Measurements from ENCODE around the gene LRMDA. TPM values are rescaled to one million over a fixed set of nuclear protein-coding genes. Genes with fewer than 3 reads are reported as not detected.

The LRMDA gene
- total and polyA plus RNA-seq, 2 donors (not counting 3 experiments of a cell fraction or from before 2014, with no cell fraction given) = 9.7 to 18.0 TPM

- H3K9ac ChIP-seq (replicated peaks; ENCODE audit: extremely low read depth, insufficient read depth, low read length) = no peak overlapping the region
- H3K4me1 ChIP-seq (ENCODE audit: control insufficient read depth, extremely low read depth, insufficient read depth, low read length) = no peaks in the 10 kb centered on the region
- DNase-seq (ENCODE audit: low read depth, low spot score) = no peak
- no peaks in the 10 kb centered on the region for H4K20me1 ChIP-seq (replicated peaks; ENCODE audit: control insufficient read depth, extremely low read depth, insufficient read depth, low read length)
- no peak overlapping the region for H3K4me3 ChIP-seq (replicated peaks in 1 of 3; ENCODE audit: insufficient read depth in 1 of 3, low read depth in 1 of 3, low read length in 3 of 3)
- H3K27ac ChIP-seq (ENCODE audit: insufficient read depth, low read depth, low read length) = no peak overlapping the region
- no peak for TF ChIP-seq MAX (IDR thresholded peaks at IDR 0.05; ENCODE audit: insufficient read depth, insufficient read length)
- TF ChIP-seq CTCF (IDR thresholded peaks at IDR 0.05; ENCODE audit: extremely low read depth in 1 of 2, insufficient read depth in 1 of 2, low read depth in 1 of 2, low read length in 2 of 2) = no peak
- TF ChIP-seq FOS (IDR thresholded peaks at IDR 0.05; ENCODE audit: borderline replicate concordance, insufficient read depth, low read length) = no peak
- TF ChIP-seq MYC (IDR thresholded peaks at IDR 0.05; ENCODE audit: low read depth, low read length) = no peak
- TF ChIP-seq EZH2 (IDR thresholded peaks at IDR 0.05; ENCODE audit: borderline replicate concordance, low read depth, low read length, severe bottlenecking) = no peak
- CTCF ChIA-PET = no interaction called here
- no peak overlapping the region for H2AFZ ChIP-seq (ENCODE audit: low read depth, low read length)
- BruUV-seq (replicated peaks) = no TSS peak
- H3K4me2 ChIP-seq (ENCODE audit: insufficient read depth, low read length) = no peak overlapping the region
- H3K36me3 ChIP-seq (ENCODE audit: control insufficient read depth in 2 of 2, extremely low read depth in 1 of 2, insufficient read depth in 2 of 2, low read length in 2 of 2) = no peaks in the 10 kb centered on the region
- POLR2A ChIA-PET = no interaction called here
- H3K27me3 ChIP-seq (ENCODE audit: control insufficient read depth in 2 of 2, insufficient read depth in 2 of 2, low read length in 2 of 2) = no peaks in the 10 kb centered on the region
- dilution Hi-C loops (cut with MboI; ENCODE audit: extremely low pct_ligation_motif_present, low sequenced_read_pairs) (no loop called here), intact Hi-C loops (cut with micrococcal nuclease) (no loop called here)
- no peak for FAIRE-seq
- no peaks in the 10 kb centered on the region for H3K79me2 ChIP-seq (ENCODE audit: control insufficient read depth, insufficient read depth, low read length)
- no peaks in the 10 kb centered on the region for H3K9me1 ChIP-seq (replicated peaks; ENCODE audit: control insufficient read depth, extremely low read depth, insufficient read depth, low read length)
- H3K9me3 ChIP-seq (replicated peaks; ENCODE audit: control insufficient read depth, insufficient read depth, low read length) = no peaks in the 10 kb centered on the region
These were observed 839.0 kb downstream of the LRMDA start for GRCh38 chr10:76270464-76270863.

- dilution Hi-C loops (cut with MboI; ENCODE audit: extremely low pct_ligation_motif_present, low sequenced_read_pairs) = no loop called here
- H3K4me2 ChIP-seq (ENCODE audit: insufficient read depth, low read length) = no peak overlapping the region
- H3K9ac ChIP-seq (replicated peaks; ENCODE audit: extremely low read depth, insufficient read depth, low read length) = no peak overlapping the region
- H3K79me2 ChIP-seq (ENCODE audit: control insufficient read depth, insufficient read depth, low read length) = no peaks in the 10 kb centered on the region
- BruUV-seq (replicated peaks) = no TSS peak
- TF ChIP-seq POLR2AphosphoS5 (IDR thresholded peaks at IDR 0.05; ENCODE audit: insufficient read depth, low read depth, low read length) = no peak
- H2AFZ ChIP-seq (ENCODE audit: low read depth, low read length) = no peak overlapping the region
- H3K9me3 ChIP-seq (replicated peaks; ENCODE audit: control insufficient read depth, insufficient read depth, low read length) = no peaks in the 10 kb centered on the region
- H4K20me1 ChIP-seq (replicated peaks; ENCODE audit: control insufficient read depth, extremely low read depth, insufficient read depth, low read length) = no peaks in the 10 kb centered on the region
- POLR2A ChIA-PET = no interaction called here
- no peaks in the 10 kb centered on the region for H3K27me3 ChIP-seq (ENCODE audit: control insufficient read depth in 2 of 2, insufficient read depth in 2 of 2, low read length in 2 of 2)
- no peaks in the 10 kb centered on the region for H3K9me1 ChIP-seq (replicated peaks; ENCODE audit: control insufficient read depth, extremely low read depth, insufficient read depth, low read length)
- intact Hi-C loops (cut with micrococcal nuclease) = no loop called here
- H3K36me3 ChIP-seq (ENCODE audit: control insufficient read depth in 2 of 2, extremely low read depth in 1 of 2, insufficient read depth in 2 of 2, low read length in 2 of 2) = no peaks in the 10 kb centered on the region
- no peak for DNase-seq (ENCODE audit: low read depth, low spot score)
- H3K4me3 ChIP-seq (replicated peaks in 1 of 3; ENCODE audit: insufficient read depth in 1 of 3, low read depth in 1 of 3, low read length in 3 of 3) = no peak overlapping the region
- no peaks in the 10 kb centered on the region for H3K4me1 ChIP-seq (ENCODE audit: control insufficient read depth, extremely low read depth, insufficient read depth, low read length)
- FAIRE-seq = no peak
- H3K27ac ChIP-seq (ENCODE audit: insufficient read depth, low read depth, low read length) = no peak overlapping the region
- CTCF ChIA-PET = no interaction called here
These were observed 843.5 kb downstream of the LRMDA start for GRCh38 chr10:76274933-76275332.
